ENCODE results near the gene PTCD2.

Gene PTCD2

GRCh38 chr5:72369711-72370110 lies 49.5 kb downstream of the PTCD2 start:
- no peak overlapping the region for H3K4me3 ChIP-seq (ENCODE audit: low read length)
- no peak for DNase-seq (ENCODE audit: low read depth)
- no peak for TF ChIP-seq CTCF (conservative IDR thresholded peaks at IDR 0.05; ENCODE audit: low read depth, low read length)

GRCh38 chr5:72372331-72372730 lies 52.2 kb downstream of the PTCD2 start:
- no peak for DNase-seq (ENCODE audit: low read depth)
- no peak overlapping the region for H3K4me3 ChIP-seq (ENCODE audit: low read length)
- TF ChIP-seq CTCF (conservative IDR thresholded peaks at IDR 0.05; ENCODE audit: low read depth, low read length), result no peak

GRCh38 chr5:72372923-72373322 lies 52.8 kb downstream of the PTCD2 start:
- H3K4me3 ChIP-seq (ENCODE audit: low read length), result no peak overlapping the region
- no peak for TF ChIP-seq CTCF (conservative IDR thresholded peaks at IDR 0.05; ENCODE audit: low read depth, low read length)
- no peak for DNase-seq (ENCODE audit: low read depth)

GRCh38 chr5:72374844-72375243 lies 54.7 kb downstream of the PTCD2 start:
- no peak for TF ChIP-seq CTCF (conservative IDR thresholded peaks at IDR 0.05; ENCODE audit: low read depth, low read length)
- H3K4me3 ChIP-seq (ENCODE audit: low read length), result no peak overlapping the region
- DNase-seq (ENCODE audit: low read depth), result no peak

GRCh38 chr5:72376381-72376780 lies 56.2 kb downstream of the PTCD2 start:
- DNase-seq (ENCODE audit: low read depth), result no peak
- TF ChIP-seq CTCF (conservative IDR thresholded peaks at IDR 0.05; ENCODE audit: low read depth, low read length), result no peak
- no peak overlapping the region for H3K4me3 ChIP-seq (ENCODE audit: low read length)

- DNase-seq (ENCODE audit: low read depth), result peak; percentile 67
- no peak for TF ChIP-seq CTCF (conservative IDR thresholded peaks at IDR 0.05; ENCODE audit: low read depth, low read length)
- no peak overlapping the region for H3K4me3 ChIP-seq (ENCODE audit: low read length)
Observed at GRCh38 chr5:72377910-72378638, 57.9 kb downstream of the PTCD2 start.

- peak; percentile 78 for DNase-seq (ENCODE audit: low read depth)
- H3K4me3 ChIP-seq (ENCODE audit: low read length), result no peak overlapping the region
- no peak for TF ChIP-seq CTCF (conservative IDR thresholded peaks at IDR 0.05; ENCODE audit: low read depth, low read length)
Observed at GRCh38 chr5:72378639-72379289, 58.6 kb downstream of the PTCD2 start.

All from retinal pigment epithelial cell (primary cell).